ENCODE results near the gene CDH3. TPM values are rescaled to one million over a fixed set of nuclear protein-coding genes. Genes with fewer than 3 reads are reported as not detected.
A peak's percentile ranks its signal among the peaks of the same experiment; 100 is the strongest.

CDH3 gene
- total and polyA plus RNA-seq, 2 experiments from 2014 or later: 78.0 to 210 TPM

DNA sequence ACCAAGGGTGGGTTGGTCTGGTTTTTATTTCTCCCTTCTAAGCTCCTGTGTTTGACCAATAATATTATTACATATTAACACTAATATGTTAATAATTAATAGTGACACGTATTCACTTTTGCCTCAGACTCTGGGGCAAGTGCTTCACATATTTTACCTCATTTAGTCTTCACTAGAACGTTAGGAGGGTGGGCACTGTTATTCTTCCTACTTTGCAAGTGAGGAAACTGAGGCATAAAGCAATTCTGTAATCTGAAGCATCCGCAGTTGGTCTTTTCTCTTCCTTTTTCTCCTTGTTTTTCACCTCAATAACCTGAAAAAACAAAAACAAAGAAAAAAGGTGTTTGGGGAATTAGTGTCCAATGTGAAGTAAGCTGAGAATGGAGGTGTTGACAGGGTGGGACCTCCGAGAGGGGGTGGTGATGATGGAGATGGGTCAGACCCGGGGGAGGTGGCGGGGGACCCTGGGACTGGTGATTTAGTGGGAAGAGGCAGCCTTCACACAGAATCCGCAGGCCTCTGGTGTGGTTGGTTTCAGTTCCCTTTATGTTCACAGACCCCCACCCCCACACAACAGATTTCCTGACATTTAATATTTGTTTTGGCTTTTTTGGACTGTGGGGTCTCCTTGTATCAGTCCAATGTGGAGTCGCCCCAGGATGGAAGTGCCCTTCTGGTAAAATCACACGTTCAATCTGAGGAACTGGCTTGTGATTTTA is 95.7 kb downstream of the CDH3 start:
- H3K4me1 Mint-ChIP-seq: peaks cover 60% of the 10 kb centered on the region
- H3K36me3 Mint-ChIP-seq (ENCODE audit: low read depth): peaks cover 36% of the 10 kb centered on the region
- H3K27ac Mint-ChIP-seq: no peak overlapping the region; the same call in none of the 2 replicates
- peaks cover 15% of the 10 kb centered on the region for H3K27me3 Mint-ChIP-seq (ENCODE audit: insufficient read depth, low read depth, poor library complexity)
- Histone ChIP-seq H3K36me3 (ENCODE audit: insufficient read depth) (peaks cover 11% of the 10 kb centered on the region; the same call in 1 of the 2 replicates), H3K9me2 (ENCODE audit: insufficient read depth) (no peaks in the 10 kb centered on the region), H3K4me1 (ENCODE audit: insufficient read depth) (peaks cover 51% of the 10 kb centered on the region), H3K4me3 (no peak overlapping the region), H3K79me2 (replicated peaks; ENCODE audit: insufficient read depth) (peaks cover 69% of the 10 kb centered on the region), H2AFZ (no peak overlapping the region), H3K4me2 (peak overlapping the region; percentile 78; the same call in 1 of the 2 replicates), H3K27ac (ENCODE audit: low read depth) (peak overlapping the region; percentile 82), H3K27me3 (ENCODE audit: insufficient read depth) (no peaks in the 10 kb centered on the region), H3F3A (replicated peaks; ENCODE audit: low read depth) (peaks cover 13% of the 10 kb centered on the region; the same call in 1 of the 2 replicates), H4K20me1 (replicated peaks; ENCODE audit: insufficient read depth) (peaks cover 21% of the 10 kb centered on the region)
- H3K9me3 Mint-ChIP-seq: no peaks in the 10 kb centered on the region; the same call in 2 of the 3 replicates
- H3K4me3 Mint-ChIP-seq: peak overlapping the region; percentile 33; the same call in 1 of the 3 replicates
- TF ChIP-seq ZNF331 (CRISPR knock-in tag; IDR thresholded peaks at IDR 0.05; ENCODE audit: low read depth): no peak
- TF ChIP-seq EZH2 (IDR thresholded peaks at IDR 0.05; ENCODE audit: low read depth, unreplicated experiment): no peak
- no peak for TF ChIP-seq ZNF114 (CRISPR knock-in tag; IDR thresholded peaks at IDR 0.05)
- TF ChIP-seq, protein P1, sequence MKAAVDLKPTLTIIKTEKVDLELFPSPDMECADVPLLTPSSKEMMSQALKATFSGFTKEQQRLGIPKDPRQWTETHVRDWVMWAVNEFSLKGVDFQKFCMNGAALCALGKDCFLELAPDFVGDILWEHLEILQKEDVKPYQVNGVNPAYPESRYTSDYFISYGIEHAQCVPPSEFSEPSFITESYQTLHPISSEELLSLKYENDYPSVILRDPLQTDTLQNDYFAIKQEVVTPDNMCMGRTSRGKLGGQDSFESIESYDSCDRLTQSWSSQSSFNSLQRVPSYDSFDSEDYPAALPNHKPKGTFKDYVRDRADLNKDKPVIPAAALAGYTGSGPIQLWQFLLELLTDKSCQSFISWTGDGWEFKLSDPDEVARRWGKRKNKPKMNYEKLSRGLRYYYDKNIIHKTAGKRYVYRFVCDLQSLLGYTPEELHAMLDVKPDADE (IDR thresholded peaks at IDR 0.05): no peak
- TF ChIP-seq JUNB (IDR thresholded peaks at IDR 0.05; ENCODE audit: unreplicated experiment): no peak
- TF ChIP-seq, protein P2, sequence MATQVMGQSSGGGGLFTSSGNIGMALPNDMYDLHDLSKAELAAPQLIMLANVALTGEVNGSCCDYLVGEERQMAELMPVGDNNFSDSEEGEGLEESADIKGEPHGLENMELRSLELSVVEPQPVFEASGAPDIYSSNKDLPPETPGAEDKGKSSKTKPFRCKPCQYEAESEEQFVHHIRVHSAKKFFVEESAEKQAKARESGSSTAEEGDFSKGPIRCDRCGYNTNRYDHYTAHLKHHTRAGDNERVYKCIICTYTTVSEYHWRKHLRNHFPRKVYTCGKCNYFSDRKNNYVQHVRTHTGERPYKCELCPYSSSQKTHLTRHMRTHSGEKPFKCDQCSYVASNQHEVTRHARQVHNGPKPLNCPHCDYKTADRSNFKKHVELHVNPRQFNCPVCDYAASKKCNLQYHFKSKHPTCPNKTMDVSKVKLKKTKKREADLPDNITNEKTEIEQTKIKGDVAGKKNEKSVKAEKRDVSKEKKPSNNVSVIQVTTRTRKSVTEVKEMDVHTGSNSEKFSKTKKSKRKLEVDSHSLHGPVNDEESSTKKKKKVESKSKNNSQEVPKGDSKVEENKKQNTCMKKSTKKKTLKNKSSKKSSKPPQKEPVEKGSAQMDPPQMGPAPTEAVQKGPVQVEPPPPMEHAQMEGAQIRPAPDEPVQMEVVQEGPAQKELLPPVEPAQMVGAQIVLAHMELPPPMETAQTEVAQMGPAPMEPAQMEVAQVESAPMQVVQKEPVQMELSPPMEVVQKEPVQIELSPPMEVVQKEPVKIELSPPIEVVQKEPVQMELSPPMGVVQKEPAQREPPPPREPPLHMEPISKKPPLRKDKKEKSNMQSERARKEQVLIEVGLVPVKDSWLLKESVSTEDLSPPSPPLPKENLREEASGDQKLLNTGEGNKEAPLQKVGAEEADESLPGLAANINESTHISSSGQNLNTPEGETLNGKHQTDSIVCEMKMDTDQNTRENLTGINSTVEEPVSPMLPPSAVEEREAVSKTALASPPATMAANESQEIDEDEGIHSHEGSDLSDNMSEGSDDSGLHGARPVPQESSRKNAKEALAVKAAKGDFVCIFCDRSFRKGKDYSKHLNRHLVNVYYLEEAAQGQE (IDR thresholded peaks at IDR 0.05; ENCODE audit: unreplicated experiment): no peak
- no peak for TF ChIP-seq POLR2AphosphoS5 (IDR thresholded peaks at IDR 0.05; ENCODE audit: low read depth)
- ATAC-seq (no peak), DNase-seq (ENCODE audit: low spot score) (no peak)

DNA sequence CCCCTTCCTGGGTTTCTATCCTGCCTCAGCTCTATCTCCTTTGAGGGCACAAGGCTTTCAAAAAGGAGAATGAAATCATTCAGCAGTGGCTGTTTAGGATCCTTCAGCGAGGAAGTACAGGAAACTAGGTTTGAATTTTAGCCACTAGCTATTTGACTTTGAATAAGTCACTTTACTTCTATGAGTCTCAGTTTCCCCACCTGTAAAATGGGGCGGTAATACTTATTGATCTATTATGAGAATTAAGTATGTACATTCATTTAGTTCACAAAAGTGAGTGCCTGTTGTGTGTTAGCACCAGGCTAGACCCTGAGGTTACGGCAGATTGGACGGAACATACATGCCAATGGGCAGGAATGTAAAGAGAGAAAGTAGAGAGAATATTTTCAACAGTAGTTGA is 98.6 kb downstream of the CDH3 start:
- H3F3A ChIP-seq (replicated peaks; ENCODE audit: low read depth): peaks cover 16% of the 10 kb centered on the region; the same call in 1 of the 2 replicates
- peaks cover 11% of the 10 kb centered on the region; the same call in 1 of the 2 replicates for H3K36me3 ChIP-seq (ENCODE audit: insufficient read depth)
- no peak overlapping the region for H3K4me3 ChIP-seq
- H3K27me3 Mint-ChIP-seq (ENCODE audit: insufficient read depth, low read depth, poor library complexity): peaks cover 15% of the 10 kb centered on the region
- peaks cover 67% of the 10 kb centered on the region for H3K4me1 Mint-ChIP-seq
- DNase-seq (ENCODE audit: low spot score): peak; percentile 38
- H3K9me3 Mint-ChIP-seq: no peaks in the 10 kb centered on the region
- H3K36me3 Mint-ChIP-seq (ENCODE audit: low read depth): peaks cover 45% of the 10 kb centered on the region
- no peak overlapping the region for H2AFZ ChIP-seq
- ATAC-seq: peak; percentile 2; the same call in 1 of the 3 replicates
- H3K27me3 ChIP-seq (ENCODE audit: insufficient read depth): no peaks in the 10 kb centered on the region
- H3K4me1 ChIP-seq (ENCODE audit: insufficient read depth): peaks cover 55% of the 10 kb centered on the region
- H3K4me3 Mint-ChIP-seq: no peak overlapping the region; the same call in 2 of the 3 replicates
- H3K4me2 ChIP-seq: peak overlapping the region; percentile 78
- H3K27ac Mint-ChIP-seq: peak overlapping the region; percentile 97
- peaks cover 33% of the 10 kb centered on the region for H4K20me1 ChIP-seq (replicated peaks; ENCODE audit: insufficient read depth)
- H3K27ac ChIP-seq (ENCODE audit: low read depth): peak overlapping the region; percentile 82; the same call in 1 of the 2 replicates
- H3K9me2 ChIP-seq (ENCODE audit: insufficient read depth): no peaks in the 10 kb centered on the region
- H3K79me2 ChIP-seq (replicated peaks; ENCODE audit: insufficient read depth): peaks cover 85% of the 10 kb centered on the region
- TF ChIP-seq STAT1 (IDR thresholded peaks at IDR 0.05; ENCODE audit: unreplicated experiment): no peak
- TF ChIP-seq, protein P3, sequence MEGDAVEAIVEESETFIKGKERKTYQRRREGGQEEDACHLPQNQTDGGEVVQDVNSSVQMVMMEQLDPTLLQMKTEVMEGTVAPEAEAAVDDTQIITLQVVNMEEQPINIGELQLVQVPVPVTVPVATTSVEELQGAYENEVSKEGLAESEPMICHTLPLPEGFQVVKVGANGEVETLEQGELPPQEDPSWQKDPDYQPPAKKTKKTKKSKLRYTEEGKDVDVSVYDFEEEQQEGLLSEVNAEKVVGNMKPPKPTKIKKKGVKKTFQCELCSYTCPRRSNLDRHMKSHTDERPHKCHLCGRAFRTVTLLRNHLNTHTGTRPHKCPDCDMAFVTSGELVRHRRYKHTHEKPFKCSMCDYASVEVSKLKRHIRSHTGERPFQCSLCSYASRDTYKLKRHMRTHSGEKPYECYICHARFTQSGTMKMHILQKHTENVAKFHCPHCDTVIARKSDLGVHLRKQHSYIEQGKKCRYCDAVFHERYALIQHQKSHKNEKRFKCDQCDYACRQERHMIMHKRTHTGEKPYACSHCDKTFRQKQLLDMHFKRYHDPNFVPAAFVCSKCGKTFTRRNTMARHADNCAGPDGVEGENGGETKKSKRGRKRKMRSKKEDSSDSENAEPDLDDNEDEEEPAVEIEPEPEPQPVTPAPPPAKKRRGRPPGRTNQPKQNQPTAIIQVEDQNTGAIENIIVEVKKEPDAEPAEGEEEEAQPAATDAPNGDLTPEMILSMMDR (conservative IDR thresholded peaks at IDR 0.05; ENCODE audit: low read depth in 2 of 2): no peak
- no peak for TF ChIP-seq EZH2 (IDR thresholded peaks at IDR 0.05; ENCODE audit: low read depth, unreplicated experiment)
- no peak for TF ChIP-seq EZH2phosphoT487 (IDR thresholded peaks at IDR 0.05; ENCODE audit: unreplicated experiment)
- no peak for TF ChIP-seq JUNB (IDR thresholded peaks at IDR 0.05; ENCODE audit: unreplicated experiment)
- no peak for TF ChIP-seq ZNF114 (CRISPR knock-in tag; IDR thresholded peaks at IDR 0.05)

All from GM23338 (cell line).